Activated T-cell treated with anti-CD3 and anti-CD28 coated beads, Interleukin-2, amount 50 U/mL, for 72 hours (primary cell): ENCODE data around the gene LRP8. TPM values are rescaled to one million over a fixed set of nuclear protein-coding genes. Genes with fewer than 3 reads are reported as not detected.
A peak's percentile ranks its signal among the peaks of the same experiment; 100 is the strongest.

Experiments used
- ATAC-seq, 2 donors: fragments of 150-1000 bp; cut with Tn5 transposase; replicated peaks in 1 of 2; 2 replicates each; pipeline ENCODE4 v1.10.0; 2021; ENCODE audit warnings: moderate library complexity in 2 of 2, mild to moderate bottlenecking in 1 of 2
- DNase-seq, 2 donors: peaks; one replicate each; pipeline ENCODE4 v3.0.0; 2021 to 2022; ENCODE audit warnings: mixed read lengths in 1 of 2
- H3K27ac Mint-ChIP-seq: one replicate; pipeline ENCODE4 v1.8.0; 2022; ENCODE audit warnings: mild to moderate bottlenecking, moderate library complexity, mixed read lengths
- H3K27me3 Mint-ChIP-seq: one replicate; pipeline ENCODE4 v1.8.0; 2022; ENCODE audit warnings: low read depth, mixed read lengths
- H3K36me3 Mint-ChIP-seq, 2 donors: one replicate each; pipeline ENCODE4 v1.8.0; 2022; ENCODE audit warnings: mixed read lengths in 2 of 2, mild to moderate bottlenecking in 1 of 2; ENCODE audit not compliant: insufficient read depth in 2 of 2
- H3K4me1 Mint-ChIP-seq: one replicate; pipeline ENCODE4 v1.8.0; 2022; ENCODE audit warnings: low read depth, mixed read lengths
- H3K4me3 Mint-ChIP-seq, 2 donors: one replicate each; pipeline ENCODE4 v1.8.0; 2022; ENCODE audit warnings: mild to moderate bottlenecking in 2 of 2, mixed read lengths in 2 of 2, moderate library complexity in 2 of 2
- H3K9me3 Mint-ChIP-seq, 2 donors: one replicate each; pipeline ENCODE4 v1.8.0; 2022; ENCODE audit warnings: mixed read lengths in 2 of 2
- total RNA-seq, 2 donors: library from RNA; stranded (reverse); gene quantifications; one replicate each; pipeline ENCODE4 v1.2.3, GENCODE V29; 2022

The LRP8 gene
- total RNA-seq, 2 donors from 2014 or later: 31.4 to 36.5 TPM

GRCh38 chr1:53320646-53321045 lies 7.2 kb downstream of the LRP8 start:
- H3K4me3 Mint-ChIP-seq: no peak overlapping the region
- no peak for DNase-seq
- ATAC-seq: no peak
- peaks cover 5 to 19% of the 10 kb centered on the region in 2 donors for H3K36me3 Mint-ChIP-seq
- H3K27ac Mint-ChIP-seq: no peak overlapping the region
- no peaks in the 10 kb centered on the region for H3K27me3 Mint-ChIP-seq
- H3K9me3 Mint-ChIP-seq: no peaks in the 10 kb centered on the region
- peaks cover 24% of the 10 kb centered on the region for H3K4me1 Mint-ChIP-seq

GRCh38 chr1:53319296-53320101 lies 8.4 kb downstream of the LRP8 start:
- H3K27ac Mint-ChIP-seq: no peak overlapping the region
- ATAC-seq (no peak), DNase-seq (no peak)
- no peaks in the 10 kb centered on the region for H3K27me3 Mint-ChIP-seq
- H3K4me1 Mint-ChIP-seq: peaks cover 13% of the 10 kb centered on the region
- no peak overlapping the region for H3K4me3 Mint-ChIP-seq
- no peaks in the 10 kb centered on the region for H3K9me3 Mint-ChIP-seq
- H3K36me3 Mint-ChIP-seq: peaks cover 3 to 17% of the 10 kb centered on the region in 2 donors

- Mint-ChIP-seq H3K27me3 (no peaks in the 10 kb centered on the region), H3K36me3 (peaks cover 5 to 20% of the 10 kb centered on the region in 2 donors), H3K27ac (no peak overlapping the region), H3K4me3 (no peak overlapping the region), H3K4me1 (peaks cover 9% of the 10 kb centered on the region), H3K9me3 (no peaks in the 10 kb centered on the region)
- no peak for DNase-seq
- no peak for ATAC-seq
Observed at GRCh38 chr1:53317646-53318539, 10.0 kb downstream of the LRP8 start.

- H3K4me3 Mint-ChIP-seq: no peak overlapping the region
- no peak for ATAC-seq
- no peak for DNase-seq
- peaks cover 2 to 16% of the 10 kb centered on the region in 2 donors for H3K36me3 Mint-ChIP-seq
- H3K27ac Mint-ChIP-seq: no peak overlapping the region
- H3K9me3 Mint-ChIP-seq: no peaks in the 10 kb centered on the region
- H3K4me1 Mint-ChIP-seq: peaks cover under 1% of the 10 kb centered on the region
- H3K27me3 Mint-ChIP-seq: no peaks in the 10 kb centered on the region
Observed at GRCh38 chr1:53316766-53317581, 10.9 kb downstream of the LRP8 start.

- Mint-ChIP-seq H3K27ac (no peak overlapping the region), H3K36me3 (peaks cover 1 to 18% of the 10 kb centered on the region in 2 donors), H3K4me1 (peaks cover 4% of the 10 kb centered on the region)
Observed at GRCh38 chr1:53316424-53316765, 11.5 kb downstream of the LRP8 start.

GRCh38 chr1:53315456-53316423 lies 12.1 kb downstream of the LRP8 start:
- ATAC-seq: no peak
- Mint-ChIP-seq H3K36me3 (peaks cover 1 to 13% of the 10 kb centered on the region in 2 donors), H3K4me1 (peaks cover 4% of the 10 kb centered on the region), H3K9me3 (no peaks in the 10 kb centered on the region), H3K4me3 (no peak overlapping the region), H3K27me3 (no peaks in the 10 kb centered on the region), H3K27ac (no peak overlapping the region)
- no peak for DNase-seq

More at GRCh38 chr1:53316424-53316765, 11.5 kb downstream of the LRP8 start:
- Mint-ChIP-seq H3K9me3 (no peaks in the 10 kb centered on the region), H3K4me3 (no peak overlapping the region), H3K27me3 (no peaks in the 10 kb centered on the region)
- ATAC-seq (no peak), DNase-seq (no peak)

- H3K27me3 Mint-ChIP-seq: no peaks in the 10 kb centered on the region
- ATAC-seq: no peak
- no peak overlapping the region for H3K27ac Mint-ChIP-seq
- no peaks in the 10 kb centered on the region for H3K9me3 Mint-ChIP-seq
- DNase-seq: no peak
- H3K4me1 Mint-ChIP-seq: peaks cover 4% of the 10 kb centered on the region
- H3K4me3 Mint-ChIP-seq: no peak overlapping the region
- H3K36me3 Mint-ChIP-seq: peaks cover 1 to 12% of the 10 kb centered on the region in 2 donors
Observed at GRCh38 chr1:53315046-53315445, 12.8 kb downstream of the LRP8 start.

- H3K27me3 Mint-ChIP-seq: no peaks in the 10 kb centered on the region
- ATAC-seq (no peak), DNase-seq (no peak)
- no peak overlapping the region for H3K4me3 Mint-ChIP-seq
- H3K9me3 Mint-ChIP-seq: no peaks in the 10 kb centered on the region
- peaks cover 4% of the 10 kb centered on the region for H3K4me1 Mint-ChIP-seq
- H3K36me3 Mint-ChIP-seq: peaks cover 1 to 12% of the 10 kb centered on the region in 2 donors
- H3K27ac Mint-ChIP-seq: no peak overlapping the region
Observed at GRCh38 chr1:53314606-53315005, 13.3 kb downstream of the LRP8 start.

- H3K36me3 Mint-ChIP-seq: peaks cover 1 to 12% of the 10 kb centered on the region in 2 donors
- H3K27ac Mint-ChIP-seq: peak overlapping the region; percentile 32
Observed at GRCh38 chr1:53314096-53314495, 13.8 kb downstream of the LRP8 start.

GRCh38 chr1:53313556-53313955 lies 14.3 kb downstream of the LRP8 start:
- ATAC-seq: no peak
- Mint-ChIP-seq H3K27ac (no peak overlapping the region), H3K36me3 (peaks cover 1 to 12% of the 10 kb centered on the region in 2 donors), H3K9me3 (no peaks in the 10 kb centered on the region), H3K4me1 (peaks cover 4% of the 10 kb centered on the region), H3K4me3 (no peak overlapping the region), H3K27me3 (no peaks in the 10 kb centered on the region)
- DNase-seq: no peak

More at GRCh38 chr1:53314096-53314495, 13.8 kb downstream of the LRP8 start:
- peaks cover 4% of the 10 kb centered on the region for H3K4me1 Mint-ChIP-seq
- no peak overlapping the region for H3K4me3 Mint-ChIP-seq
- no peak for DNase-seq
- no peak for ATAC-seq
- H3K27me3 Mint-ChIP-seq: no peaks in the 10 kb centered on the region
- no peaks in the 10 kb centered on the region for H3K9me3 Mint-ChIP-seq

GRCh38 chr1:53311702-53312305 lies 16.1 kb downstream of the LRP8 start:
- H3K27ac Mint-ChIP-seq: no peak overlapping the region
- ATAC-seq: no peak
- peaks cover 6% of the 10 kb centered on the region for H3K4me1 Mint-ChIP-seq
- H3K9me3 Mint-ChIP-seq: no peaks in the 10 kb centered on the region
- no peak overlapping the region for H3K4me3 Mint-ChIP-seq
- no peak for DNase-seq
- no peaks in the 10 kb centered on the region for H3K27me3 Mint-ChIP-seq
- H3K36me3 Mint-ChIP-seq: peaks cover 1 to 8% of the 10 kb centered on the region in 2 donors
